ENCODE measurements around the gene MAP4K2.

The MAP4K2 gene

DNA sequence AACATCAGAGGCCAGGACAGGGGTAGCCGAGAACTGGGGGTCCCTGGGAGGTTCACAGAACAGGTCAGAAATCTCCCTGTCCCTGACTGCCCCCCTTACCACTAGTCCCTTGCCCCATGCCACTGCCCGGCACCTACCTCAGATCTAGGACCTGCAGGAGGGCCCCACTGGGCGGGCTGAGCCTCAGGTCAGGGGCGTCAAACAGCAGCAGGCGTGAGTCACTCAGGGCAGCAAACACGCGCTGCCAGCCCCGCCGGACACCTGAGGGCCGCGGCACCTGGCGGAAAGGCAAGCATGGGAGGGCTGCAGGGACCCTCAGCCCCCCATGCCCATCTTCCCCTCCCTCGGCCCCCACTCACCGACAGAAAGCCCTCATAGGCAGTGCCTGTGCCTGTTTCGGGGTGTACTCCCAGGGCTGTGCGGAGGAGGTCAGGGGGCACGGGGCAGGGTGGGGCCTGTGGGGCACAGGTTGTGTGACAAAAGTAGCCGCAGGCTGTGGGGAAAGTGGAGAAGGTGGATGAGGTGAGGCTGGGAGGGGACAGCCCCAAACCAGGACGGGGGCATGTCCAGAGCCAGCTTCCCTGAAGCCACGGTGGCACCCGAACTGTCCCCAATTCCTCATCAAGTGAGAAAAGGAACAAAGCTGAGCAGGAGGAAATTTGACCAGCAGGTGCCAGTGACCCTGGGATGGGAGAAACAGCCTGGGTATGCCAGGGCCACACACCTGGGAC is 29.6 kb upstream of the MAP4K2 start:
- no peak overlapping the region for H3K4me3 ChIP-seq (replicated peaks in 1 of 2; ENCODE audit: low read depth in 2 of 2, low read length in 2 of 2)
- TF ChIP-seq, protein P1, sequence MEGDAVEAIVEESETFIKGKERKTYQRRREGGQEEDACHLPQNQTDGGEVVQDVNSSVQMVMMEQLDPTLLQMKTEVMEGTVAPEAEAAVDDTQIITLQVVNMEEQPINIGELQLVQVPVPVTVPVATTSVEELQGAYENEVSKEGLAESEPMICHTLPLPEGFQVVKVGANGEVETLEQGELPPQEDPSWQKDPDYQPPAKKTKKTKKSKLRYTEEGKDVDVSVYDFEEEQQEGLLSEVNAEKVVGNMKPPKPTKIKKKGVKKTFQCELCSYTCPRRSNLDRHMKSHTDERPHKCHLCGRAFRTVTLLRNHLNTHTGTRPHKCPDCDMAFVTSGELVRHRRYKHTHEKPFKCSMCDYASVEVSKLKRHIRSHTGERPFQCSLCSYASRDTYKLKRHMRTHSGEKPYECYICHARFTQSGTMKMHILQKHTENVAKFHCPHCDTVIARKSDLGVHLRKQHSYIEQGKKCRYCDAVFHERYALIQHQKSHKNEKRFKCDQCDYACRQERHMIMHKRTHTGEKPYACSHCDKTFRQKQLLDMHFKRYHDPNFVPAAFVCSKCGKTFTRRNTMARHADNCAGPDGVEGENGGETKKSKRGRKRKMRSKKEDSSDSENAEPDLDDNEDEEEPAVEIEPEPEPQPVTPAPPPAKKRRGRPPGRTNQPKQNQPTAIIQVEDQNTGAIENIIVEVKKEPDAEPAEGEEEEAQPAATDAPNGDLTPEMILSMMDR (IDR thresholded peaks at IDR 0.05; ENCODE audit: low read depth, low read length), result no peak
- no peak for DNase-seq (ENCODE audit: low read depth in 2 of 2)

DNA sequence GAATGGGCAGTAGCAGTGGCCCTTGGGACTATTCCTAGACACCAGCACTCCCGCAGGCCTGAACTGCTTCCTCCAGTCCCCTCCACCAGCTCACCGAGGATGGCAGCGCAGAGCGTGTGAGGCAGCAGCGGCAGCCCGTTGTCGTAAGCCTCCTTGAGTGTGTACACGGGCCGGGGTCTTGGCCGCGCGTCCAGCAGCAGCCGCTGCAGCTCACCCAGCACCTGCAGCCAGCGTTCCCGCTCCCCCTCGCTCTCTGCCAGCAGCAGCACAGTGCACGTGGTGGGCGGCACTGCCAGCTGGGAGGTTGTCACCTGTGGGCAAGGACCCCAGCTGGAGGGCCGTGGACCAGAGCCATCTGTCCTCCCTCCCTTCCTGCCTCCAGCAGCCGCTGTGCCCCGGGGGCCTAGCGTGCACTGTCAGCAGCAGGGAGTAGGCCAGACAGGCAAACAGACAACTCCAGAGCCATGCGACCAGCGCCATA is 28.4 kb upstream of the MAP4K2 start:
- TF ChIP-seq, protein P1 (IDR thresholded peaks at IDR 0.05; ENCODE audit: low read depth, low read length), result no peak
- H3K4me3 ChIP-seq (replicated peaks in 1 of 2; ENCODE audit: low read depth in 2 of 2, low read length in 2 of 2), result no peak overlapping the region
- no peak for DNase-seq (ENCODE audit: low read depth in 2 of 2)

GRCh38 chr11:64829536-64830251 is 26.7 kb upstream of the MAP4K2 start:
- TF ChIP-seq, protein P1 (IDR thresholded peaks at IDR 0.05; ENCODE audit: low read depth, low read length), result no peak
- no peak overlapping the region for H3K4me3 ChIP-seq (replicated peaks in 1 of 2; ENCODE audit: low read depth in 2 of 2, low read length in 2 of 2)
- no peak for DNase-seq (ENCODE audit: low read depth in 2 of 2)

DNA sequence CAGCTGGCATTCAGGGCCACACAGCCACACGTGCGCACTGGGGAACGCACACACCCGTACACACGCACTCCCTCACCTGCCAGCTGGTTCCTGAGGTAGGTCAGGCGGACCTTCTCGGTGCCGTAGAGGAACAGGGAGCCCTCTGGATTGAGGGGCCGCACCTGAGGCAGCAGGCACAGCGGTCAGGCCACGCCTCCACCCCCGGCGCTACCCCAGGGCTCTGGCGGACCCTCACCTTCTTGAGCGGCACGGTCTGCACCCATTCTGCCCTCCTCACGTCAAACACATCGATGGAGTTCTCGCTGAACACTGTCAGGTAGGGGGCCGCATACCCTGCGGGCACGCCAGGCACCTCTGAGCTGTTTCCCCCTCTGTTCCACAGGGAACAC is 24.4 kb upstream of the MAP4K2 start:
- no peak for DNase-seq (ENCODE audit: low read depth in 2 of 2)
- TF ChIP-seq, protein P1 (IDR thresholded peaks at IDR 0.05; ENCODE audit: low read depth, low read length), result no peak
- no peak overlapping the region for H3K4me3 ChIP-seq (replicated peaks in 1 of 2; ENCODE audit: low read depth in 2 of 2, low read length in 2 of 2)

GRCh38 chr11:64826578-64827450 is 23.8 kb upstream of the MAP4K2 start:
- TF ChIP-seq, protein P1 (IDR thresholded peaks at IDR 0.05; ENCODE audit: low read depth, low read length), result no peak
- DNase-seq (ENCODE audit: low read depth in 2 of 2), result no peak
- no peak overlapping the region for H3K4me3 ChIP-seq (replicated peaks in 1 of 2; ENCODE audit: low read depth in 2 of 2, low read length in 2 of 2)

- TF ChIP-seq, protein P1 (IDR thresholded peaks at IDR 0.05; ENCODE audit: low read depth, low read length), result no peak
- DNase-seq (ENCODE audit: low read depth in 2 of 2), result no peak
These were observed 23.0 kb upstream of the MAP4K2 start for GRCh38 chr11:64826062-64826461.

More at GRCh38 chr11:64826062-64826461, 23.0 kb upstream of the MAP4K2 start:
- no peak overlapping the region for H3K4me3 ChIP-seq (replicated peaks in 1 of 2; ENCODE audit: low read depth in 2 of 2, low read length in 2 of 2)

All from cardiac fibroblast (primary cell).